ENCODE data around the gene IL1RL2.

IL1RL2 gene

GRCh38 chr2:102158011-102158755 is 28.6 kb upstream of the IL1RL2 start:
- no peak for DNase-seq (ENCODE audit: low read depth, low spot score)

- no peak for DNase-seq (ENCODE audit: low read depth, low spot score)
These were observed 27.5 kb upstream of the IL1RL2 start for GRCh38 chr2:102159295-102159694.

GRCh38 chr2:102166189-102166845 is 20.5 kb upstream of the IL1RL2 start:
- no peak for DNase-seq (ENCODE audit: low read depth, low spot score)

GRCh38 chr2:102168026-102168771 is 18.6 kb upstream of the IL1RL2 start:
- no peak for DNase-seq (ENCODE audit: low read depth, low spot score)

GRCh38 chr2:102171946-102172345 is 14.9 kb upstream of the IL1RL2 start:
- DNase-seq (ENCODE audit: low read depth, low spot score) = no peak

- no peak for DNase-seq (ENCODE audit: low read depth, low spot score)
These were observed 14.1 kb upstream of the IL1RL2 start for GRCh38 chr2:102172745-102173144.

GRCh38 chr2:102176172-102176571 is 10.7 kb upstream of the IL1RL2 start:
- no peak for DNase-seq (ENCODE audit: low read depth, low spot score)

GRCh38 chr2:102177814-102178478 is 8.9 kb upstream of the IL1RL2 start:
- DNase-seq (ENCODE audit: low read depth, low spot score) = no peak

- no peak for DNase-seq (ENCODE audit: low read depth, low spot score)
These were observed 7.8 kb upstream of the IL1RL2 start for GRCh38 chr2:102179061-102179460.

- no peak for DNase-seq (ENCODE audit: low read depth, low spot score)
These were observed 6.8 kb upstream of the IL1RL2 start for GRCh38 chr2:102179788-102180686.

- DNase-seq (ENCODE audit: low read depth, low spot score) = no peak
These were observed 6.2 kb upstream of the IL1RL2 start for GRCh38 chr2:102180687-102180999.

GRCh38 chr2:102181376-102181775 is 5.4 kb upstream of the IL1RL2 start:
- DNase-seq (ENCODE audit: low read depth, low spot score) = no peak

- no peak for DNase-seq (ENCODE audit: low read depth, low spot score)
These were observed 4.7 kb upstream of the IL1RL2 start for GRCh38 chr2:102181919-102182635.

GRCh38 chr2:102184018-102184417 is 2.8 kb upstream of the IL1RL2 start:
- no peak for DNase-seq (ENCODE audit: low read depth, low spot score)

GRCh38 chr2:102184568-102184967 is 2.3 kb upstream of the IL1RL2 start:
- DNase-seq (ENCODE audit: low read depth, low spot score) = no peak

- DNase-seq (ENCODE audit: low read depth, low spot score) = no peak
These were observed 1.5 kb upstream of the IL1RL2 start for GRCh38 chr2:102185347-102185746.

- no peak for DNase-seq (ENCODE audit: low read depth, low spot score)
These were observed 800 bp downstream of the IL1RL2 start for GRCh38 chr2:102187496-102188150.

- no peak for DNase-seq (ENCODE audit: low read depth, low spot score)
These were observed 3.7 kb downstream of the IL1RL2 start for GRCh38 chr2:102190430-102191107.

- no peak for DNase-seq (ENCODE audit: low read depth, low spot score)
These were observed 4.7 kb downstream of the IL1RL2 start for GRCh38 chr2:102191501-102191900.
